ENCODE measurements around the gene SERINC5. TPM values are rescaled to one million over a fixed set of nuclear protein-coding genes. Genes with fewer than 3 reads are reported as not detected.

SERINC5 gene
- polyA plus RNA-seq, 3 donors: 5.0 to 35.9 (median 7.3) TPM

GRCh38 chr5:80242849-80243248 is 13.0 kb downstream of the SERINC5 start:
- peaks cover 44% of the 10 kb centered on the region for H3K4me1 Mint-ChIP-seq
- H3K9me3 Mint-ChIP-seq: peaks cover 14 to 36% (median 26%) of the 10 kb centered on the region in 7 donors
- peaks cover 23 to 36% of the 10 kb centered on the region in 2 donors for H3K36me3 Mint-ChIP-seq
- Histone ChIP-seq H3K36me3 (replicated peaks in 1 of 2; ENCODE audit: control insufficient read depth in 1 of 2, insufficient read depth in 2 of 2, low read length in 2 of 2) (peaks cover 6 to 19% of the 10 kb centered on the region in 2 donors), H3K27me3 (ENCODE audit: control insufficient read depth in 2 of 2, insufficient read depth in 2 of 2, low read length in 2 of 2) (no peaks in the 10 kb centered on the region), H3K9me3 (replicated peaks in 1 of 2; ENCODE audit: control insufficient read depth in 1 of 2, insufficient read depth in 1 of 2, low read length in 2 of 2) (peaks cover 18 to 27% of the 10 kb centered on the region in 2 donors), H3K9ac (ENCODE audit: insufficient read depth, low read length, poor library complexity, severe bottlenecking) (no peak overlapping the region), H3K27ac (ENCODE audit: low read depth in 1 of 2, low read length in 2 of 2) (no peak overlapping the region), H3K79me2 (ENCODE audit: insufficient read depth, low read length) (peaks cover 83% of the 10 kb centered on the region), H3K4me3 (replicated peaks in 1 of 3; ENCODE audit: low read depth in 2 of 3, low read length in 3 of 3) (no peak overlapping the region), H2AFZ (ENCODE audit: insufficient read depth, low read depth, low read length, poor library complexity, severe bottlenecking) (no peak overlapping the region), H3K4me2 (replicated peaks; ENCODE audit: extremely low read depth, low read length, poor library complexity, severe bottlenecking) (no peak overlapping the region), H3K4me1 (ENCODE audit: control insufficient read depth in 1 of 2, insufficient read depth in 2 of 2, low read length in 2 of 2) (peaks cover 26 to 34% of the 10 kb centered on the region in 2 donors), H4K20me1 (ENCODE audit: insufficient read depth, low read length) (peaks cover 88% of the 10 kb centered on the region)
- peaks cover 0 to 2% (median 0%) of the 10 kb centered on the region in 3 donors for H3K27me3 Mint-ChIP-seq (ENCODE audit: low read depth in 3 of 3)
- no peak for DNase-seq
- H3K4me3 Mint-ChIP-seq: no peak overlapping the region
- intact Hi-C loops (cut with micrococcal nuclease): no loop called here
- no peak overlapping the region for H3K27ac Mint-ChIP-seq
- no peak for TF ChIP-seq CTCF (IDR thresholded peaks at IDR 0.05)
- 98% methylated on average over 3 of the region's 3 CpGs for WGBS (ENCODE audit: insufficient coverage)

GRCh38 chr5:80240368-80240986 is 15.4 kb downstream of the SERINC5 start:
- H3K4me2 ChIP-seq (replicated peaks; ENCODE audit: extremely low read depth, low read length, poor library complexity, severe bottlenecking): no peak overlapping the region
- peaks cover 6 to 19% of the 10 kb centered on the region in 2 donors for H3K36me3 ChIP-seq (replicated peaks in 1 of 2; ENCODE audit: control insufficient read depth in 1 of 2, insufficient read depth in 2 of 2, low read length in 2 of 2)
- H3K9ac ChIP-seq (ENCODE audit: insufficient read depth, low read length, poor library complexity, severe bottlenecking): no peak overlapping the region
- no CpG with 5 or more reads among the region's 8 CpGs for WGBS (ENCODE audit: insufficient coverage)
- H3K79me2 ChIP-seq (ENCODE audit: insufficient read depth, low read length): peaks cover 82% of the 10 kb centered on the region
- Mint-ChIP-seq H3K9me3 (peaks cover 14 to 36% (median 26%) of the 10 kb centered on the region in 7 donors), H3K4me1 (peaks cover 29% of the 10 kb centered on the region), H3K36me3 (peaks cover 23 to 36% of the 10 kb centered on the region in 2 donors), H3K4me3 (peak overlapping the region in 1 of 2 donors; percentile 42), H3K27ac (peak overlapping the region in 2 of 7 donors; percentile 35 to 75), H3K27me3 (ENCODE audit: low read depth in 3 of 3) (peaks cover 0 to 2% (median 0%) of the 10 kb centered on the region in 3 donors)
- H3K4me1 ChIP-seq (ENCODE audit: control insufficient read depth in 1 of 2, insufficient read depth in 2 of 2, low read length in 2 of 2): peaks cover 13 to 14% of the 10 kb centered on the region in 2 donors
- H3K27me3 ChIP-seq (ENCODE audit: control insufficient read depth in 2 of 2, insufficient read depth in 2 of 2, low read length in 2 of 2): no peaks in the 10 kb centered on the region
- peaks cover 18 to 27% of the 10 kb centered on the region in 2 donors for H3K9me3 ChIP-seq (replicated peaks in 1 of 2; ENCODE audit: control insufficient read depth in 1 of 2, insufficient read depth in 1 of 2, low read length in 2 of 2)
- peaks cover 89% of the 10 kb centered on the region for H4K20me1 ChIP-seq (ENCODE audit: insufficient read depth, low read length)
- H2AFZ ChIP-seq (ENCODE audit: insufficient read depth, low read depth, low read length, poor library complexity, severe bottlenecking): no peak overlapping the region
- DNase-seq: no peak
- intact Hi-C loops (cut with micrococcal nuclease): no loop called here
- no peak for TF ChIP-seq CTCF (IDR thresholded peaks at IDR 0.05)
- H3K4me3 ChIP-seq (replicated peaks in 1 of 3; ENCODE audit: low read depth in 2 of 3, low read length in 3 of 3): no peak overlapping the region
- peak overlapping the region in 1 of 2 donors; percentile 38 for H3K27ac ChIP-seq (ENCODE audit: low read depth in 1 of 2, low read length in 2 of 2)
